ENCODE measurements around the gene SMARCE1.
A peak's percentile ranks its signal among the peaks of the same experiment; 100 is the strongest.

SMARCE1 gene

DNA sequence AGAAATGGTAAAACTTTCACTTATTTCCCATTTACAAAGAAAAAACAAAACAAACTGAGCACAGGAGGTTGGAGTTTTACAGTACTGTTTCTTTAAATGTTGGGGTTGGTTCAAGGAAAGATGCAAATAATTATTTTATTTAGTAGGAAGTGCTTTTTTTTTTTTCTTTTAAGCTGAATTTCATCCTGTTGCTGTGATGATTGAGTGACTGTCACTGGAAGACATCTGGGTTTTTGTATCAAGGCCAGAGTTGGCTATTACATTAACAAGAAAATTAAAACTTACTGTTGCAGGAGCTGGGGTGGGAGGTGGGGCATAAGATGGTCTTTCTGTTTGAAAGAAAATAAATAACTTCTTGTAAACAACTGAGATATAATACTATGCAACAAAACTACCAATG, 2.3 kb downstream of the SMARCE1 start:
- no peak for DNase-seq

- DNase-seq, result no peak
These were observed 9.7 kb downstream of the SMARCE1 start for GRCh38 chr17:40637931-40638330.

DNA sequence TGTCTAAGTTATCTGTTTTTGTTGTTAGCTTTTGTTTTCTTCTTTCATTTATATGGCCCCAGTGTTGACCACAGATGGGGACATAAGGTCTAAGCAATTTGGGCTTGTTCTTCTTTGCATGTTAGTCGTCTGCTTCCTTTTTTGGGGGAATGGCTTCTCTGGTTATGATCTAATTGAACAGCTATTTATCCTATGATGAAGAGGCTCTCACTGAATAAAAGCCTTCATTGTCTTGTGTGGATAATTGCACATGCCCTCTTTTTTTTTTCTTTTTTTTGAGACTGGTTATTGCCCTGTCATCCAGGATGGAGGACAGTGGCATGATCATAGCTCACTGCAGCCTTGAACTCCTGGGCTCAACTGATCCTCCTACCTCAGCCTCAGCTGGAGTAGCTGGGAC, 13.7 kb downstream of the SMARCE1 start:
- DNase-seq, result no peak

DNA sequence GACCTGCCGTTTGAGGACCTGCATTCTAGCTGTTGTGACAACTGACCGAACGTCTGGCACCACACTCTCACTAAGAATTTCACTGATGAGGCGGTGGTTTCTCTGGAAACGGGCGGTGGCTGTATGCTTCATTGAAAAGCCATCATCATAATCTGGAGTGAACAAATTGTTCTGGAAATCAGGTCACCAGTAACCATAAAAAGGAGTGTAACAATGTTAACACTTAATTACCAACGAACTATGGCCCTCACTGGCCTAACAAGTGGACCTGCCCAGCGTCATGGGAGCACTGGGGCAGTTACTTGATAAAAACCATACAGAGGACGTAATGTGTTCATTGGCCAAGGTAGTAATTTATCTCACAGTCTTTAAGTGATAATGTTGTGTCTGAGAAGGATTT, 15.4 kb downstream of the SMARCE1 start:
- DNase-seq, result no peak

DNA sequence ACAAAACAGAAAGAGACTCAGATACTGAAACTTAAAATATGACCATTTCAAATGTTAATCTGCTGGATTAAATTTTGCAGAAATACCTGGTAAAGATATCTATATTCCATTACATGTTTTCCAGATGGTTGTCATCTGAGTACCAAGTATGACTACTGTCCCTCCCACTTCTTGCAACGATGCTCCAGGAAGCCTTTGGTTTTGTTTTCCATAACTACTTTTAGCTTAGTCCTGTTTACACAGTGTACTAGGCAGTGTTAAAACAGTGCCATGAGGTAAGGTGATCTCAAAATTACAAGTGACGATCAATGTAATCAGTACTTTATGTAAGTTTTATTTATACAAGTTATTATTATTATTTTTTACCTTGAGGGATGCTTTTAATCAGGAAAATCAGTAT, 17.8 kb downstream of the SMARCE1 start:
- DNase-seq, result no peak

DNA sequence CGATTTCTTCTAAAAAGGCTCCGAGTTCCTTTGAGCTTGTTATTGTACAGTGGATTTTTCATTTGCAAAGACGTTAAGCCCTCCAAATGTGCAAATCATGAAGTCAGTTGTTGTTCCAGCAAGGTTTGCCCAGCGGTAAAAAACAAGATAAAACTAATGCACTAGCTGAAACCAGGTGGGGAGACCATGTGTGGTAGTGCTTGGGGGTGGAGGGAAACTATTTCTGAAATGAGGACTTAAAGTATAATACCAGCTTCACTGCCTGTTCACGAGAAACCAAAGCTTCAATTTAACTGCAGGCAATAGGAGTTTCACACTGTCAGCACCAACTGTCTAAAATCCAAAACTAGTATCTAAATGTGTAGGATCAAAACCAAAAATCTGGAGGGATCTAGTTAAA, 22.3 kb downstream of the SMARCE1 start:
- DNase-seq, result no peak

GRCh38 chr17:40623419-40624210, 24.0 kb downstream of the SMARCE1 start:
- DNase-seq, result no peak

DNA sequence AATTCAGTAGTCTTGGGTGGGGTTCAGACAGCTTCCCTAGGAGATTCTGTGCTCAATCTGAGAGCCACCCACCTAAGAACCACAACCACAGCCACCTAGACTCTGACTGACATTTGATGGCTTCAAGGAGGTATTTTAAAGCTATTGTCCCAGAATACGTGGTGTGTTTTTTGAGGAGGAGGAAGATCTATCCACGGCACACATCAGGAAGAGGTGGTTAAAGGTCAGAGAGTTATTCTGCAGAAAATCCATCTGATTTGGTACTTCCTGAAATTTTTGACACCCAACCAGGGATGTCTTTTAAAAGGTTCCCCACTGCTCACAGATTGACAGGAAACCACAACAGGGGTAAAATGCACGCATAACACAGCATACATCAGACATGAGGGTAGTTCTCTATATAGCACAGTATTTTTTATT, 25.1 kb downstream of the SMARCE1 start:
- peak in 2 of 6 experiments; percentile 39 to 62 for DNase-seq

DNA sequence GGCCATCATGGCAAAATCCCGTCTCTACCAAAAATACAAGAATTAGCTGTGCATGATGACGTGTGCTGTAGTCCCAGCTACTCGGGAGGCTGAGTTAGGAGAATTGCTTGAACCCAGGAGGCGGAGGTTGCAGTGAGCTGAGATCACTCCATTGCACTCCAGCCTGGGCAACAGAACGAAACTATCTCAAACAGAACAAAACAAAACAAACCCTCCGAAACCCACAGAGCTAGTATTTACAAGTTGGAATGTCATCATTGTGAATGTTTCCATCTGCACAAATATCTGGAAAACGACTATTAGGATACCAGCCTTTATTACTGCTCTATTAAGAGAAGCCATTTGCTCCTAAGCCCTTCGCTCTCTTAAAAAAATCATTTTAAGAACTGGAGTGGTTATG, 26.0 kb downstream of the SMARCE1 start:
- no peak for DNase-seq

GRCh38 chr17:40621019-40621418, 26.6 kb downstream of the SMARCE1 start:
- no peak for DNase-seq

- DNase-seq, result no peak
These were observed 28.6 kb downstream of the SMARCE1 start for GRCh38 chr17:40618754-40619625.

DNA sequence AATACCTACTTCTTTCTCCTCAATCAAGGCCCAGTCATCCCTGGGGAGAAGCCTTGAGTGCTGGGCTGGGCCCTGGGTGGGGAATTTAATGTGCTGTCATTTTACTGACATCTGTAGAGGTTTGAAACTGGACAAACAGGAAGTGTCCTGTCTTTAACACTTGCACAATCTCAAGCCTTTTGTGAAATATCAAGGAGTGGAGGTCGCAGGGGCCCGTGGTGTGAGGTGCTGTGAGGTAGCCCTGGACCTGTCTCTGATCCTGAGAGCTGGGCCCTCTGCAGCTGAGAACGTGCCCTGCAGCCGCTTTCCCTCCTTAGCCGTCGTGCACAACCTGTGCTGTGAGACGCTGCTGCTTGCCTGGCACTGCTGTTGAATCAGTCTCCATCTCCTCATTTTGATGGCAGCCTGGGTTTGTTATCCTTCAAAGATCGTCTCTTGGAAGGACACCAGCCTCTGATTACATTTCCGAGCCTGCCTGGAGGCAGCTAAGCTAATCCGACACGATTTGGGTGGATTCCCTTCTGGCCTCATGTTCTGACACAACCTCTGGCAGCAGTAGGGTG, 29.9 kb downstream of the SMARCE1 start:
- DNase-seq, result no peak

DNA sequence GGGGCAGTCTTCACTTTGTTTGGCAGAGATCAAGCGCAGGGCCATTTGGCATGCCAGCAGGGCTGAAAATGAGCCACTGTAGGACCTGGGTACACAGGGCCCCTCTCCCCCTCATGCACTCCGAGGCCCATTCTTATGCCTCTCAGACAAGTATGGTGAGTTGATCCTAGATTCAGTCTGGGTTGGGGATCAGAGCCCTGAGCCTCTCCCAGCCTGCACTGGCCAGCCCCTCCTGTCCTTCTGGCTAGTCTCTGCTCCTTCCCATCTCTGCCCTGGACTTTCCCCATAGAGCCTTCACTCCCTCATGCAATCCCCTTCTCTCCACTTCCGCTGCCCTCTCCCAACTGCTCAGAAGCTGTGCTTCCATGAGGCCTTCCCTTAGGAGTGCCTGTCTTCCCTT, 31.0 kb downstream of the SMARCE1 start:
- no peak for DNase-seq

- no peak for DNase-seq
These were observed 31.7 kb downstream of the SMARCE1 start for GRCh38 chr17:40615841-40616476.

DNA sequence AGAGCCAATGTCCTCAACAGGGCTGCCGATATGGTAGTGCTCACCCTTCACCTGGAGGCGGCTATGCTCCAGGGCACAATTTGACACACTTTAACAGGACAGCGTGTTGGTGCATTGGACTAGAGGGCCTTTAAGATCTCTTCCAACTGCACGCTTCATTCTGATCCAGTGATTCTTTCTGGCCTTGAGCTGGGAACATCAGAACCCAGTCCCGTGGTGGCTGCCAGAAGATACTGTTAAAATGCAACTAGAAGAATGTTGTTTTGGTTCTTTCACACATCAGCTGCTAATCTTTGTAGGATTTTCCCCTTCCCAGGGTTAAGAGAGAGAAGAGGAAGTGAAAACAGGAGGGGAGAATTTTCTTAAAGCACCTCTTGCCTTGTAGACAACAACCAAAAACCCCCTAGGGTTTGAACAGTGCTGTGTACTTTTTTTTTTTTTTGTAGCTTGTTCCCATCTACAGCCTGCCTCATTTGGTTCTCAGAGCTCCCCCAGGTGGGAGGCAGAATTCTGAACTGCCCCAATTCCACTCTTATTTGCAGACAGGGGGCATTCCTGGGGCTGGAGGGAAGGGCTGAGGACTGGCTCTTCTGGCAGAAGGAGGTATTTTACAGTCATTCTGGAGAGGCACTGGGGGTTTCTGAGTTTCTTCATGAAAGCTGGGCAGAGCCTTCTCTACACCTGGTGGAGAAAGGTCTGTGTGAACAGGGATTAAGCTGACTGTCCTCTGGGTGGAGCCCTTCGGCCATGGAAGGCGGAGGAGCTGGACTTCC, 32.4 kb downstream of the SMARCE1 start:
- peak; percentile 47 to 70 (median 68) for DNase-seq

DNA sequence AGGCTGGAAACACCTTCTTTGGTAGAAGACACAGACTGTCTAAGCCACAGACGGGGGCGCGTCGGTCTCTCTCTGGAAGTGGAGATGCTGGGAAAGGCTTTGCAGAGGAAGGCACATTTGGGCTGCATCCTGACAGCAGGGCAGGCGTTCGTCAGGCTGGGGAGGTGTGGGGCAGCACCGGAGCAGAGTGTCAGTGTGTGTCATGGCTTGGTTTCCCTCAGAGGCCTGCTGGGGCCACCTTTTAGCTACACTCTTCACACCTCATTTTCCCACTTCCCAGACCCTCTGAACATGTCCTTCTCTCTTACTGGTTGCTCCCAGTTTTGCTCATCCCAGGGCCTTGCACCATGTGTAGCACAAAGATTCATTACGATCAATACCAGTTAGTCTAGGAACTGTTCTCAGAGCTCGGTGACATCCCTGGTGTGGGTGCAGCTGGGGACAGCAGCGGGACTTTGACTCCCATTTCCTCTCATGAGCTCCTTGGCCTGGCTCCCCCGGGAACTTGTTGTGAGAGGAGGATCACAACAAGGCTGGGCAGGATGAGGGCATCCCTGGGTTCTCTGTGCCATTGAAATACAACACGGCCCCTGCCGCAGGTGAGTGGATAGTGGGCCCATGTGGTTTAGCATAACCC, 33.1 kb downstream of the SMARCE1 start:
- no peak for DNase-seq

DNA sequence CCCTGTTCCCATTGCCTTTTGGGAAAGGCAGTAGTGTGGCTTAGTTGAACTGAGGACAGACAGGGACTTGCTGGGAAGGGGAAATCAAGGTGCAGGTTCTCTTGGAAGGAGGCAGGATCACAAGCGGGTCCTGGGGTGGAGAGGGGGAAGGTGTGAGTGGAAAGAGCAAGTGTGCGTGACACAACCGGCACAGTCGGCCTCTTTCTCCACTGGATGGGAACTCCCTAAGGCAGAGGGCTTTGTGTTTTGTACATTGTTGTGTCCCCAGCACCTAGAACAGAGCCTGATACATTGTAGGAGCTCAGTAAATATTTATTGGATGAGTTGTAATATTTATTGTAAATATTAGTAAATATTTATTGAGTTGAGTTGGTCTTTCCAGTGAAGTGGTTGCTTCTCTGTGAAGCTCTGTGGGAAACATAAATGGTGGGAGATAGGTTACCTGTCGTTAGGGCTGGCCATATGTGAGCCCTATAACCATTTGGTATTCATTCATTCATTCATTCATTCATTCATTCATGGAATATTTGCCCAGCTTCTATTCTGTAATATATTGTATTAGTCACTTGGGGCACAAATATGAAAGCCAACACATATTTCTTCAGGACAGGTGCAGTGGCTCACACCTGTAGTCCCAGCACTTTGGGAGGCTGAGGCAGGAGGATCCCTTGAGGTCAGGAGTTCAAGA, 34.0 kb downstream of the SMARCE1 start:
- no peak for DNase-seq

GRCh38 chr17:40612599-40613244, 34.9 kb downstream of the SMARCE1 start:
- DNase-seq, result peak; percentile 79 to 90 (median 84)

GRCh38 chr17:40611840-40612474, 35.7 kb downstream of the SMARCE1 start:
- DNase-seq, result peak in 2 of 6 experiments; percentile 30 to 50

DNA sequence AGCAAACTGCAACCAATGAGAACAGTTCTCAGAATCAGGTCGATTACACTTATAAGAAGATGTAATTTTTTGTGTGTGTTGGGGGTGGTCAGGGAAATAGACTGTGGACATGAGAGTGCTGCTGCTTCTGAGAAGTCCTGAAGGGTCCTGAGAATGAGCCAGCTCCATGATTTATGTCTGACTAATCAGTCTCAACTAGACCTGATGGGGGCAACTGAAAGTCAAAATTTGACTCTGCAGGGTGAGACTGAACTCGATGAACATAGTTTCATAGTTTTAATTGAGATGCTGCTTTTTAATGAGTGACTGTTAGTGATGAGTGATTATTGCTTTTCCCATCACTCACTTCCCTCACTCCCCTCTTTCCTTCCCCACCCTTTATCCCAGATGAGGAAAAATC, 37.3 kb downstream of the SMARCE1 start:
- DNase-seq, result no peak
